ENCODE data around the gene MLLT1. TPM values are rescaled to one million over a fixed set of nuclear protein-coding genes. Genes with fewer than 3 reads are reported as not detected.

Gene MLLT1
- total RNA-seq, 1 experiment from 2014 or later: 60.0 TPM

- Histone ChIP-seq H3K4me1 (no peaks in the 10 kb centered on the region), H3K4me3 (ENCODE audit: low read depth, low read length) (no peak overlapping the region), H3K36me3 (ENCODE audit: control insufficient read depth, insufficient read depth, low read length) (no peaks in the 10 kb centered on the region), H3K9me3 (no peaks in the 10 kb centered on the region), H3K27me3 (replicated peaks; ENCODE audit: control insufficient read depth, insufficient read depth, low read length) (no peaks in the 10 kb centered on the region)
- H3K4me1 Mint-ChIP-seq (ENCODE audit: low read depth, unreplicated experiment): no peaks in the 10 kb centered on the region
- no peak overlapping the region for H3K27ac Mint-ChIP-seq (ENCODE audit: unreplicated experiment)
- peaks cover 73% of the 10 kb centered on the region for H3K36me3 Mint-ChIP-seq (ENCODE audit: insufficient read depth, unreplicated experiment)
- no peaks in the 10 kb centered on the region for H3K9me3 Mint-ChIP-seq (ENCODE audit: unreplicated experiment)
- intact Hi-C loops (cut with micrococcal nuclease; ENCODE audit: unreplicated experiment): no loop called here
- no peak for TF ChIP-seq CTCF (IDR thresholded peaks at IDR 0.05; ENCODE audit: insufficient read depth in 1 of 2, low read depth in 1 of 2, low read length in 1 of 2, severe bottlenecking in 1 of 2, unreplicated experiment in 1 of 2)
- POLR2A ChIA-PET: no interaction called here
- no peaks in the 10 kb centered on the region for H3K27me3 Mint-ChIP-seq (ENCODE audit: insufficient read depth, unreplicated experiment)
- no peak overlapping the region for H3K4me3 Mint-ChIP-seq (ENCODE audit: unreplicated experiment)
- no TSS peak for BruUV-seq (replicated peaks)
- DNase-seq: no peak
- CTCF ChIA-PET: no interaction called here
Observed at GRCh38 chr19:6258812-6259311, 20.9 kb downstream of the MLLT1 start.

- H3K9me3 Mint-ChIP-seq (ENCODE audit: unreplicated experiment): no peaks in the 10 kb centered on the region
- H3K27me3 Mint-ChIP-seq (ENCODE audit: insufficient read depth, unreplicated experiment): no peaks in the 10 kb centered on the region
- DNase-seq: no peak
- Histone ChIP-seq H3K9me3 (no peaks in the 10 kb centered on the region), H3K36me3 (ENCODE audit: control insufficient read depth, insufficient read depth, low read length) (no peaks in the 10 kb centered on the region; the same call in 1 of the 2 replicates), H3K4me1 (no peaks in the 10 kb centered on the region), H3K4me3 (ENCODE audit: low read depth, low read length) (no peak overlapping the region), H3K27me3 (replicated peaks; ENCODE audit: control insufficient read depth, insufficient read depth, low read length) (no peaks in the 10 kb centered on the region)
- no peak overlapping the region for H3K27ac Mint-ChIP-seq (ENCODE audit: unreplicated experiment)
- CTCF ChIA-PET: no interaction called here
- H3K36me3 Mint-ChIP-seq (ENCODE audit: insufficient read depth, unreplicated experiment): peaks cover 31% of the 10 kb centered on the region
- BruUV-seq (replicated peaks): no TSS peak
- intact Hi-C loops (cut with micrococcal nuclease; ENCODE audit: unreplicated experiment): no loop called here
- H3K4me3 Mint-ChIP-seq (ENCODE audit: unreplicated experiment): no peak overlapping the region
- TF ChIP-seq CTCF (IDR thresholded peaks at IDR 0.05; ENCODE audit: insufficient read depth in 1 of 2, low read depth in 1 of 2, low read length in 1 of 2, severe bottlenecking in 1 of 2, unreplicated experiment in 1 of 2): no peak
- H3K4me1 Mint-ChIP-seq (ENCODE audit: low read depth, unreplicated experiment): no peaks in the 10 kb centered on the region
- POLR2A ChIA-PET: no interaction called here
Observed at GRCh38 chr19:6253954-6254733, 25.6 kb downstream of the MLLT1 start.

GRCh38 chr19:6252066-6252465, 27.7 kb downstream of the MLLT1 start:
- Mint-ChIP-seq H3K4me3 (ENCODE audit: unreplicated experiment) (no peak overlapping the region), H3K27ac (ENCODE audit: unreplicated experiment) (no peak overlapping the region), H3K27me3 (ENCODE audit: insufficient read depth, unreplicated experiment) (no peaks in the 10 kb centered on the region), H3K9me3 (ENCODE audit: unreplicated experiment) (no peaks in the 10 kb centered on the region), H3K4me1 (ENCODE audit: low read depth, unreplicated experiment) (no peaks in the 10 kb centered on the region), H3K36me3 (ENCODE audit: insufficient read depth, unreplicated experiment) (peaks cover 26% of the 10 kb centered on the region)
- Histone ChIP-seq H3K9me3 (no peaks in the 10 kb centered on the region), H3K36me3 (ENCODE audit: control insufficient read depth, insufficient read depth, low read length) (peaks cover under 1% of the 10 kb centered on the region), H3K27me3 (replicated peaks; ENCODE audit: control insufficient read depth, insufficient read depth, low read length) (no peaks in the 10 kb centered on the region), H3K4me1 (no peaks in the 10 kb centered on the region), H3K4me3 (ENCODE audit: low read depth, low read length) (no peak overlapping the region)
- DNase-seq: no peak
- intact Hi-C loops (cut with micrococcal nuclease; ENCODE audit: unreplicated experiment): no loop called here
- no peak for TF ChIP-seq CTCF (IDR thresholded peaks at IDR 0.05; ENCODE audit: insufficient read depth in 1 of 2, low read depth in 1 of 2, low read length in 1 of 2, severe bottlenecking in 1 of 2, unreplicated experiment in 1 of 2)
- CTCF ChIA-PET: interaction anchor here (0.7 kb wide), 1 partner anchor 9 kb away, joined by 3 read pairs; no protein-coding TSS in a partner anchor
- POLR2A ChIA-PET: no interaction called here
- BruUV-seq (replicated peaks): no TSS peak

Measured in Caco-2 (cell line).